ENCODE measurements around the gene EDEM2.

EDEM2 gene

GRCh38 chr20:35117629-35118028, 29.5 kb downstream of the EDEM2 start:
- no peak overlapping the region for H4K8ac ChIP-seq (ENCODE audit: low read depth, low read length)
- H3K79me2 ChIP-seq (ENCODE audit: control insufficient read depth, insufficient read depth, low read length, poor library complexity) = no peaks in the 10 kb centered on the region
- no peak overlapping the region for H3K4ac ChIP-seq (ENCODE audit: low read depth, low read length)
- H3K23ac ChIP-seq (ENCODE audit: low read length) = no peak overlapping the region
- H3K9ac ChIP-seq (ENCODE audit: low read length) = no peak overlapping the region
- H3K36me3 ChIP-seq (ENCODE audit: control insufficient read depth in 1 of 2, insufficient read depth in 2 of 2, low read length in 2 of 2) = peaks cover 23 to 35% of the 10 kb centered on the region in 2 experiments
- H3K4me2 ChIP-seq (ENCODE audit: low read length) = no peak overlapping the region
- no peaks in the 10 kb centered on the region for H3K9me3 ChIP-seq (ENCODE audit: insufficient read depth, low read depth, low read length)
- H2AFZ ChIP-seq (ENCODE audit: insufficient read depth, low read length, poor library complexity) = no peak overlapping the region
- no peaks in the 10 kb centered on the region for H3K4me1 ChIP-seq (ENCODE audit: control insufficient read depth in 1 of 2, insufficient read depth in 2 of 2, low read length in 2 of 2)
- H3K27me3 ChIP-seq (ENCODE audit: insufficient read depth, low read length) = no peaks in the 10 kb centered on the region
- H3K14ac ChIP-seq (ENCODE audit: low read length) = no peak overlapping the region
- no peak overlapping the region for H3K4me3 ChIP-seq (ENCODE audit: low read depth, low read length)
- no peak for DNase-seq
- no CpG with 5 or more reads among the region's 1 CpG for WGBS (ENCODE audit: extremely low coverage, insufficient coverage, insufficient read length)
- no peak overlapping the region for H4K91ac ChIP-seq (ENCODE audit: low read depth, low read length)
- no peak overlapping the region for H2BK5ac ChIP-seq (ENCODE audit: low read depth, low read length, poor library complexity)
- H3K27ac ChIP-seq (ENCODE audit: low read depth, low read length) = no peak overlapping the region
- no peaks in the 10 kb centered on the region for H3K79me1 ChIP-seq (ENCODE audit: low read length)
- no peak overlapping the region for H4K12ac ChIP-seq (ENCODE audit: low read depth, low read length)
- no peak overlapping the region for H2BK120ac ChIP-seq (ENCODE audit: insufficient read depth, low read length, poor library complexity)
- no peak overlapping the region for H2AK5ac ChIP-seq (ENCODE audit: low read length)
- no peak overlapping the region for H3K18ac ChIP-seq (ENCODE audit: low read length)
- no peak overlapping the region for H2BK12ac ChIP-seq (ENCODE audit: low read length)

GRCh38 chr20:35117196-35117595, 29.9 kb downstream of the EDEM2 start:
- no peak overlapping the region for H2AFZ ChIP-seq (ENCODE audit: insufficient read depth, low read length, poor library complexity)
- no peak overlapping the region for H3K14ac ChIP-seq (ENCODE audit: low read length)
- H3K9ac ChIP-seq (ENCODE audit: low read length) = no peak overlapping the region
- no peak overlapping the region for H3K4me3 ChIP-seq (ENCODE audit: low read depth, low read length)
- H3K27me3 ChIP-seq (ENCODE audit: insufficient read depth, low read length) = no peaks in the 10 kb centered on the region
- no peak overlapping the region for H4K8ac ChIP-seq (ENCODE audit: low read depth, low read length)
- H3K79me1 ChIP-seq (ENCODE audit: low read length) = no peaks in the 10 kb centered on the region
- H3K18ac ChIP-seq (ENCODE audit: low read length) = no peak overlapping the region
- H2AK5ac ChIP-seq (ENCODE audit: low read length) = no peak overlapping the region
- H3K4ac ChIP-seq (ENCODE audit: low read depth, low read length) = no peak overlapping the region
- no peak overlapping the region for H4K12ac ChIP-seq (ENCODE audit: low read depth, low read length)
- H3K79me2 ChIP-seq (ENCODE audit: control insufficient read depth, insufficient read depth, low read length, poor library complexity) = no peaks in the 10 kb centered on the region
- H3K9me3 ChIP-seq (ENCODE audit: insufficient read depth, low read depth, low read length) = no peaks in the 10 kb centered on the region
- H2BK12ac ChIP-seq (ENCODE audit: low read length) = no peak overlapping the region
- H3K23ac ChIP-seq (ENCODE audit: low read length) = no peak overlapping the region
- peaks cover 23 to 33% of the 10 kb centered on the region in 2 experiments for H3K36me3 ChIP-seq (ENCODE audit: control insufficient read depth in 1 of 2, insufficient read depth in 2 of 2, low read length in 2 of 2)
- no peak overlapping the region for H2BK5ac ChIP-seq (ENCODE audit: low read depth, low read length, poor library complexity)
- no peak overlapping the region for H2BK120ac ChIP-seq (ENCODE audit: insufficient read depth, low read length, poor library complexity)
- H3K4me1 ChIP-seq (ENCODE audit: control insufficient read depth in 1 of 2, insufficient read depth in 2 of 2, low read length in 2 of 2) = no peaks in the 10 kb centered on the region
- DNase-seq = no peak
- H3K27ac ChIP-seq (ENCODE audit: low read depth, low read length) = no peak overlapping the region
- H3K4me2 ChIP-seq (ENCODE audit: low read length) = no peak overlapping the region
- H4K91ac ChIP-seq (ENCODE audit: low read depth, low read length) = no peak overlapping the region

GRCh38 chr20:35116258-35116657, 30.9 kb downstream of the EDEM2 start:
- no peak overlapping the region for H2BK5ac ChIP-seq (ENCODE audit: low read depth, low read length, poor library complexity)
- no peak overlapping the region for H3K4ac ChIP-seq (ENCODE audit: low read depth, low read length)
- H3K14ac ChIP-seq (ENCODE audit: low read length) = no peak overlapping the region
- no peak overlapping the region for H4K91ac ChIP-seq (ENCODE audit: low read depth, low read length)
- H3K23ac ChIP-seq (ENCODE audit: low read length) = no peak overlapping the region
- H2AK5ac ChIP-seq (ENCODE audit: low read length) = no peak overlapping the region
- H3K79me2 ChIP-seq (ENCODE audit: control insufficient read depth, insufficient read depth, low read length, poor library complexity) = no peaks in the 10 kb centered on the region
- H4K12ac ChIP-seq (ENCODE audit: low read depth, low read length) = no peak overlapping the region
- H2BK120ac ChIP-seq (ENCODE audit: insufficient read depth, low read length, poor library complexity) = no peak overlapping the region
- no peak for DNase-seq
- peaks cover 16 to 25% of the 10 kb centered on the region in 2 experiments for H3K36me3 ChIP-seq (ENCODE audit: control insufficient read depth in 1 of 2, insufficient read depth in 2 of 2, low read length in 2 of 2)
- no peak overlapping the region for H3K27ac ChIP-seq (ENCODE audit: low read depth, low read length)
- H3K18ac ChIP-seq (ENCODE audit: low read length) = no peak overlapping the region
- no peak overlapping the region for H2AFZ ChIP-seq (ENCODE audit: insufficient read depth, low read length, poor library complexity)
- no peak overlapping the region for H4K8ac ChIP-seq (ENCODE audit: low read depth, low read length)
- no CpG with 5 or more reads among the region's 4 CpGs for WGBS (ENCODE audit: extremely low coverage, insufficient coverage, insufficient read length)
- H3K4me2 ChIP-seq (ENCODE audit: low read length) = no peak overlapping the region
- no peaks in the 10 kb centered on the region for H3K4me1 ChIP-seq (ENCODE audit: control insufficient read depth in 1 of 2, insufficient read depth in 2 of 2, low read length in 2 of 2)
- no peak overlapping the region for H3K4me3 ChIP-seq (ENCODE audit: low read depth, low read length)
- H3K27me3 ChIP-seq (ENCODE audit: insufficient read depth, low read length) = no peaks in the 10 kb centered on the region
- no peak overlapping the region for H3K9ac ChIP-seq (ENCODE audit: low read length)
- H2BK12ac ChIP-seq (ENCODE audit: low read length) = no peak overlapping the region
- no peaks in the 10 kb centered on the region for H3K9me3 ChIP-seq (ENCODE audit: insufficient read depth, low read depth, low read length)
- no peaks in the 10 kb centered on the region for H3K79me1 ChIP-seq (ENCODE audit: low read length)

- no peak overlapping the region for H3K4me2 ChIP-seq (ENCODE audit: low read length)
- H3K4me3 ChIP-seq (ENCODE audit: low read depth, low read length) = no peak overlapping the region
- no peaks in the 10 kb centered on the region for H3K79me2 ChIP-seq (ENCODE audit: control insufficient read depth, insufficient read depth, low read length, poor library complexity)
- H2AK5ac ChIP-seq (ENCODE audit: low read length) = no peak overlapping the region
- WGBS (ENCODE audit: extremely low coverage, insufficient coverage, insufficient read length) = no CpG with 5 or more reads among the region's 11 CpGs
- H4K12ac ChIP-seq (ENCODE audit: low read depth, low read length) = no peak overlapping the region
- no peak overlapping the region for H2AFZ ChIP-seq (ENCODE audit: insufficient read depth, low read length, poor library complexity)
- H3K14ac ChIP-seq (ENCODE audit: low read length) = no peak overlapping the region
- H3K79me1 ChIP-seq (ENCODE audit: low read length) = no peaks in the 10 kb centered on the region
- no peak overlapping the region for H2BK120ac ChIP-seq (ENCODE audit: insufficient read depth, low read length, poor library complexity)
- DNase-seq = no peak
- H4K8ac ChIP-seq (ENCODE audit: low read depth, low read length) = no peak overlapping the region
- H2BK12ac ChIP-seq (ENCODE audit: low read length) = no peak overlapping the region
- H3K23ac ChIP-seq (ENCODE audit: low read length) = no peak overlapping the region
- H3K27me3 ChIP-seq (ENCODE audit: insufficient read depth, low read length) = no peaks in the 10 kb centered on the region
- H4K91ac ChIP-seq (ENCODE audit: low read depth, low read length) = no peak overlapping the region
- H3K4me1 ChIP-seq (ENCODE audit: control insufficient read depth in 1 of 2, insufficient read depth in 2 of 2, low read length in 2 of 2) = no peaks in the 10 kb centered on the region
- H3K36me3 ChIP-seq (ENCODE audit: control insufficient read depth in 1 of 2, insufficient read depth in 2 of 2, low read length in 2 of 2) = peaks cover 12 to 20% of the 10 kb centered on the region in 2 experiments
- no peak overlapping the region for H2BK5ac ChIP-seq (ENCODE audit: low read depth, low read length, poor library complexity)
- peak overlapping the region; percentile 70 for H3K9ac ChIP-seq (ENCODE audit: low read length)
- no peak overlapping the region for H3K18ac ChIP-seq (ENCODE audit: low read length)
- H3K9me3 ChIP-seq (ENCODE audit: insufficient read depth, low read depth, low read length) = no peaks in the 10 kb centered on the region
- H3K4ac ChIP-seq (ENCODE audit: low read depth, low read length) = no peak overlapping the region
- no peak overlapping the region for H3K27ac ChIP-seq (ENCODE audit: low read depth, low read length)
These were observed 31.5 kb downstream of the EDEM2 start for GRCh38 chr20:35115606-35116005.

Data from trophoblast cell (in vitro differentiated cells and primary cell).